ENCODE measurements around the gene ZNF566. TPM values are rescaled to one million over a fixed set of nuclear protein-coding genes. Genes with fewer than 3 reads are reported as not detected.

Gene ZNF566
- total RNA-seq, 3 donors from 2014 or later = 4.3 to 14.8 (median 9.6) TPM

DNA sequence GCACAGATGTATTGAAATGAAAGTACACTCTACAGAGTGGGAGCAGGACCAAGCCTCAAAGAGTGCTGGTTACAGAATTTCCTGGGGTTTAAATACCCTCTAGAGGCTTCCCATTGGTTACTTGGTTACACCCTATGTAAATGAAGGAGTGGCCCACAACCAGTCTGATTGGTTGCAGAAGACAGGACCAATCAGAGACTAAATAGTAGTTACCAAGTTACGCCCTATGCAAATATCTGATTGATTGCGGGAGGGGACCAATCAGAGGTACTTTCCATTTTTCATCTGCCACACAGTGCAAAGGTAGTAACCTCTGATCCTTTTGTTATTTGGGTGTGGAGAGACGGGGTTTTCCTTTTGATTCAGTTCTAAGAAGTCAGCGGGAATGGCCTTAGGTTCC is 65.4 kb downstream of the ZNF566 start:
- intact Hi-C loops (cut with DNase I, micrococcal nuclease) = no loop called here
- Histone ChIP-seq H3K36me3 (ENCODE audit: low read depth) (no peaks in the 10 kb centered on the region), H3K9me3 (no peaks in the 10 kb centered on the region), H3K4me1 (ENCODE audit: low read depth) (no peaks in the 10 kb centered on the region), H3K4me3 (no peak overlapping the region)
- ATAC-seq = no peak
- no peak for DNase-seq
- TF ChIP-seq CTCF (IDR thresholded peaks at IDR 0.05) = no peak

DNA sequence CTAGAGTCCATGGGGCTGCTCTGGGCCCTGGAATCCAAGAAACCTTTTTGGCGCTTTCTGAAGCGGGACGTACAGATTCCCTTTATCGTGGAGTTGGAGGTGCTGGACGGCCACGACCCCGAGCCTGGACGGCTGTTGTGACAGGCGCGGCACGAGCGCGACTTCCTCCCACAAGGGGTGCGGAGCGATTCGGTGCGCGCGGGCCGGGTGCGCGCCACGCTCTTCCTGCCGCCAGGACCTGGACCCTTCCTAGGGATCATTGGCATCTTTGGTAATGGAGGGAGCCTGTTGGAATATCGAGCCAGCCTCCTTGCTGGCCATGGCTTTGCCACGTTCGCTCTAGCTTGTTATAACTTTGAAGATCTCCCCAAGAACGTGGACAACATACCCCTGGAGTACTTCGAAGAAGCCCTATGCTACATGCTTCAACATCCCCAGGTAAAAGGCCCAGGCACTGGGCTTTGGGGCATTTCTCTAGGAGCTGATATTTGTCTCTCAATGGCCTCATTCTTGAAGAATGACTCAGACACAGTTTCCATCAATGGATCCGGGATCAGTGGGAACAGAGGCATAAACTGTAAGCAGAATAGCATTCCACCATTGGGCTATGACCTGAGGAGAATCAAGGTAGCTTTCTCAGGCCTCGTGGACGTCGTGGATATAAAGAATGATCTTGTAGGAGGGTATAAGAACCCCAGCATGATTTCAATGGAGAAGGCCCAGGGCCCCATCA is 67.4 kb downstream of the ZNF566 start:
- no peaks in the 10 kb centered on the region for H3K36me3 ChIP-seq (ENCODE audit: low read depth)
- TF ChIP-seq CTCF (IDR thresholded peaks at IDR 0.05) = no peak
- ATAC-seq (no peak), DNase-seq (no peak)
- H3K4me1 ChIP-seq (ENCODE audit: low read depth) = peaks cover 9% of the 10 kb centered on the region
- H3K9me3 ChIP-seq = no peaks in the 10 kb centered on the region
- intact Hi-C loops (cut with DNase I, micrococcal nuclease) = no loop called here
- no peak overlapping the region for H3K4me3 ChIP-seq

DNA sequence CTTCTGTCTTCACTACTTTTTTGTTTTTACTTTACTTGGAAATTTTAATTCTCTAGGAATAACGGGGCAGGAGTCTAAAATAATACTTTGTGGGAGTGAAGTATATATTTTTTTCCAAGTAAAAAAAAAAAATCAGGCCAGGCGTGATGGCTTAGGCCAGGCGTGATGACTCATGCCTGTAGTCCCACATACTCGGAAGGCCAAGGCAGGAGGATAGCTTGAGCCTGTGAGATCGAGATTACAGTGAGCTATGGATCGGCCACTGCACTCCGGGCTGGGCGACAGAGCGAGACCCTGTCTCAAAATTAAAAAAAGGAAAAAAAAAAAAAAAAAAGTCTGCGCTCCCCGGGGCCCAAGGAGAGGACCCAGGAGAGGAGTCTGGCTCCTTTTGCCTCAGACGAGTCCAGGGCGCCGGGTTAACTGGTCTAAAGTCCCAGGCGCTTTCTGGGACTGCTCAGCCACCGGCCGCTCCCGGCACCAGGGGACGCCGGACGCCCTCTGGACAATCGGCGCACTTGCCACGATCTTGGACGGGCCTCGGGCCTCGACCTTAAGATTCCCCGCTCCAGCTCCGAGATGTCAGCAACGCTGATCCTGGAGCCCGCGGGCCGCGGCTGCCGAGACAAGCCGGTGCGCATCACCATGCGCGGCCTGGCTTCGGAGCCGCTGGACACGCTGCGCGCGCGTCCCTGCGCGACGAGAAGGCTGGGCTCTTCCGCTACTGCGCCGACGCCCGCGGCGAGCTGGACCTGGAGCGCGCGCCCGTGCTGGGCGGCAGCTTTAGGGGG is 68.2 kb downstream of the ZNF566 start:
- intact Hi-C loops (cut with DNase I, micrococcal nuclease) = no loop called here
- Histone ChIP-seq H3K4me3 (no peak overlapping the region), H3K36me3 (ENCODE audit: low read depth) (no peaks in the 10 kb centered on the region), H3K9me3 (no peaks in the 10 kb centered on the region), H3K4me1 (ENCODE audit: low read depth) (peaks cover 9% of the 10 kb centered on the region)
- no peak for TF ChIP-seq CTCF (IDR thresholded peaks at IDR 0.05)
- ATAC-seq (no peak), DNase-seq (peak in 1 of 3 donors; percentile 26)

GRCh38 chr19:36418287-36419001 is 70.9 kb downstream of the ZNF566 start, which contains the start of gene ZFP82:
Gene ZFP82, minus strand, starts transcription at chr19:36418644. Its CDS starts 8,855 bp downstream, at chr19:36409789.
- Histone ChIP-seq H3K36me3 (ENCODE audit: low read depth) (no peaks in the 10 kb centered on the region), H3K9me3 (peaks cover 19% of the 10 kb centered on the region), H3K4me3 (peak within 1 kb of the TSS; percentile 61), H3K4me1 (ENCODE audit: low read depth) (peaks cover 9% of the 10 kb centered on the region)
- no peak for TF ChIP-seq CTCF (IDR thresholded peaks at IDR 0.05)
- intact Hi-C loops (cut with DNase I, micrococcal nuclease) = no loop called here
- DNase-seq (peak; percentile 78 to 83 (median 82)), ATAC-seq (peak; percentile 98)

GRCh38 chr19:36417752-36418286 is 71.5 kb downstream of the ZNF566 start:
- peaks cover 25% of the 10 kb centered on the region for H3K9me3 ChIP-seq
- DNase-seq (no peak), ATAC-seq (no peak)
- no peaks in the 10 kb centered on the region for H3K36me3 ChIP-seq (ENCODE audit: low read depth)
- no peak for TF ChIP-seq CTCF (IDR thresholded peaks at IDR 0.05)
- H3K4me1 ChIP-seq (ENCODE audit: low read depth) = peaks cover 9% of the 10 kb centered on the region
- intact Hi-C loops (cut with DNase I, micrococcal nuclease) = no loop called here
- H3K4me3 ChIP-seq = peak overlapping the region; percentile 61
